ENCODE measurements around the gene PLIN4.

- TF ChIP-seq, protein P1, sequence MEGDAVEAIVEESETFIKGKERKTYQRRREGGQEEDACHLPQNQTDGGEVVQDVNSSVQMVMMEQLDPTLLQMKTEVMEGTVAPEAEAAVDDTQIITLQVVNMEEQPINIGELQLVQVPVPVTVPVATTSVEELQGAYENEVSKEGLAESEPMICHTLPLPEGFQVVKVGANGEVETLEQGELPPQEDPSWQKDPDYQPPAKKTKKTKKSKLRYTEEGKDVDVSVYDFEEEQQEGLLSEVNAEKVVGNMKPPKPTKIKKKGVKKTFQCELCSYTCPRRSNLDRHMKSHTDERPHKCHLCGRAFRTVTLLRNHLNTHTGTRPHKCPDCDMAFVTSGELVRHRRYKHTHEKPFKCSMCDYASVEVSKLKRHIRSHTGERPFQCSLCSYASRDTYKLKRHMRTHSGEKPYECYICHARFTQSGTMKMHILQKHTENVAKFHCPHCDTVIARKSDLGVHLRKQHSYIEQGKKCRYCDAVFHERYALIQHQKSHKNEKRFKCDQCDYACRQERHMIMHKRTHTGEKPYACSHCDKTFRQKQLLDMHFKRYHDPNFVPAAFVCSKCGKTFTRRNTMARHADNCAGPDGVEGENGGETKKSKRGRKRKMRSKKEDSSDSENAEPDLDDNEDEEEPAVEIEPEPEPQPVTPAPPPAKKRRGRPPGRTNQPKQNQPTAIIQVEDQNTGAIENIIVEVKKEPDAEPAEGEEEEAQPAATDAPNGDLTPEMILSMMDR (IDR thresholded peaks at IDR 0.05), result no peak
- no peak for TF ChIP-seq POLR2A (IDR thresholded peaks at IDR 0.05)
Observed at GRCh38 chr19:4550479-4551050, 32.3 kb upstream of the PLIN4 start.

All from prostate gland (tissue), 2 donors.